Retinal pigment epithelial cell (primary cell): ENCODE measurements around the gene WDR59.

ENCODE experiments used
- DNase-seq: peaks from one replicate; pipeline ENCODE4 v3.0.0-alpha.2; 2010; ENCODE audit warnings: low read depth
- H3K4me3 ChIP-seq: 2 replicates; pipeline ENCODE4 v1.5.1; 2011; ENCODE audit warnings: mild to moderate bottlenecking, low read length, control low read depth, moderate library complexity
- CTCF ChIP-seq: conservative IDR thresholded peaks from 2 replicates; pipeline ENCODE4 v1.5.1; 2011; ENCODE audit warnings: low read depth, low read length, control low read depth, inconsistent platforms

The WDR59 gene

GRCh38 chr16:74841469-74841868, 143.5 kb downstream of the WDR59 start:
- TF ChIP-seq CTCF, result no peak
- H3K4me3 ChIP-seq, result no peak overlapping the region
- DNase-seq, result no peak

GRCh38 chr16:74837056-74837455, 147.9 kb downstream of the WDR59 start:
- DNase-seq, result peak; percentile 22
- H3K4me3 ChIP-seq, result no peak overlapping the region
- TF ChIP-seq CTCF, result no peak

GRCh38 chr16:74836111-74836671, 148.7 kb downstream of the WDR59 start:
- no peak overlapping the region for H3K4me3 ChIP-seq
- TF ChIP-seq CTCF, result no peak
- no peak for DNase-seq

GRCh38 chr16:74832228-74832627, 152.7 kb downstream of the WDR59 start:
- no peak for TF ChIP-seq CTCF
- no peak for DNase-seq
- H3K4me3 ChIP-seq, result no peak overlapping the region

- no peak for TF ChIP-seq CTCF
- H3K4me3 ChIP-seq, result no peak overlapping the region
These were observed 153.5 kb downstream of the WDR59 start for GRCh38 chr16:74831467-74831866.

GRCh38 chr16:74830648-74831047, 154.3 kb downstream of the WDR59 start:
- TF ChIP-seq CTCF, result no peak
- no peak overlapping the region for H3K4me3 ChIP-seq
- DNase-seq, result peak; percentile 79

More at GRCh38 chr16:74831467-74831866, 153.5 kb downstream of the WDR59 start:
- DNase-seq, result no peak

GRCh38 chr16:74829637-74830036, 155.3 kb downstream of the WDR59 start:
- no peak overlapping the region for H3K4me3 ChIP-seq
- TF ChIP-seq CTCF, result no peak
- DNase-seq, result no peak
